Left ventricle myocardium inferior (tissue), 1 donor: ENCODE results near the gene DCPS. TPM values are rescaled to one million over a fixed set of nuclear protein-coding genes. Genes with fewer than 3 reads are reported as not detected.
"Not testable (repeated sequence)": the region's sequence is repeated elsewhere in the genome, so short reads cannot be mapped to it uniquely, and the experiment has no call there.

Experiments
- DNase-seq: peaks from one replicate; pipeline ENCODE4 v3.0.0-alpha.2; 2020
- H3K27ac ChIP-seq: fragments of 200-600 bp; replicated peaks from 2 replicates; pipeline ENCODE4 v1.8.0; 2021
- H3K27me3 ChIP-seq: fragments of 200-600 bp; 2 replicates; pipeline ENCODE4 v1.8.0; 2021; ENCODE audit warnings: low read depth
- H3K36me3 ChIP-seq: fragments of 200-600 bp; 2 replicates; pipeline ENCODE4 v1.8.0; 2021
- H3K4me1 ChIP-seq: fragments of 200-600 bp; 2 replicates; pipeline ENCODE4 v1.8.0; 2021
- H3K4me3 ChIP-seq: fragments of 200-600 bp; 2 replicates; pipeline ENCODE4 v1.8.0; 2021; ENCODE audit warnings: mild to moderate bottlenecking, moderate library complexity
- H3K9me3 ChIP-seq: fragments of 200-600 bp; replicated peaks from 2 replicates; pipeline ENCODE4 v1.8.0; 2021
- CTCF ChIP-seq: fragments of 200-600 bp; IDR thresholded peaks from 2 replicates; pipeline ENCODE4 v1.8.0; 2021; ENCODE audit warnings: antibody characterized with exemption, mild to moderate bottlenecking, borderline replicate concordance
- intact Hi-C: fragments of 100-400 bp; cut with micrococcal nuclease; formaldehyde crosslinking; loops from one replicate; pipeline ENCODE4 v1.11.0; 2022
- total RNA-seq: library from RNA; stranded (reverse); fragmentation: NEBNext Ultra II Directional; extraction: Animal tissue kit (Norgen Biotek cat#: 25700); gene quantifications from one replicate; pipeline ENCODE4 v1.2.1, GENCODE V29; 2021
- donor health status: DM: no; HTN: yes; CAD: no; lungs with severe emphysema.

The DCPS gene
- total RNA-seq, 1 donor from 2014 or later: 12.1 TPM

DNA sequence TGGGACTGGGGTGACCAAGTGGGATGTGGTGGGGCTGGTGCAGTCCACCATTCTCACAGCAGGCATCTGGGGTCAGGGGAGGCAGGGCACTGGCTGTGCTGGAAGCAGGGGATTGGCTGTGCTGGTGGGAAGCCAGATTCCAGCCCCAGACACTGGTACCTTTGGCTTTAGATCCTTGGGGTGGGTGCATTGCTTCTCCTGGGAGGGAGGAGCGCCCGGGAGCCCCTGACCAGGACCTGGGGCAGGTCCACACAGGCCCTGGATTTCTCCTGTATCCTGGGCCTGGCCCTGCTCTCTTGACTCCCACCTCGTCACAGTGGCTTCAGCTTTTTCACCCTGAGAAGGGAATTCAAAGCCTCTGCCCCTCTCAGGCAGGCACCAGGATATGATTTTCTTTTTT is 90.2 kb downstream of the DCPS start:
- no peaks in the 10 kb centered on the region for H3K36me3 ChIP-seq
- H3K4me1 ChIP-seq: peaks cover 67% of the 10 kb centered on the region
- H3K27ac ChIP-seq: peak overlapping the region; percentile 90
- no peaks in the 10 kb centered on the region for H3K27me3 ChIP-seq
- no peak for TF ChIP-seq CTCF
- intact Hi-C loops: no loop called here
- H3K9me3 ChIP-seq: no peaks in the 10 kb centered on the region
- no peak for DNase-seq
- no peak overlapping the region for H3K4me3 ChIP-seq

- Histone ChIP-seq H3K4me1 (peaks cover 67% of the 10 kb centered on the region), H3K27ac (peak overlapping the region; percentile 90)
- H3K9me3 ChIP-seq, H3K27me3 ChIP-seq, H3K4me3 ChIP-seq, H3K36me3 ChIP-seq, intact Hi-C loops: not testable (repeated sequence)
- peak; percentile 55 for DNase-seq
Observed at GRCh38 chr11:126394634-126395072, 90.8 kb downstream of the DCPS start.

Other genes starting within 250 kb of the DCPS start
- 9.9 TPM for gene CDON, start 241.2 kb upstream of the DCPS start, total RNA-seq
- 37.6 TPM for gene RPUSD4, start 92.4 kb upstream of the DCPS start, total RNA-seq
- gene FAM118B, start 92.3 kb upstream of the DCPS start, total RNA-seq: 26.7 TPM
- 64.2 TPM for gene SRPRA, start 35.2 kb upstream of the DCPS start, total RNA-seq
- gene FOXRED1, start 34.9 kb upstream of the DCPS start, total RNA-seq: 27.7 TPM
- 6.0 TPM for gene TIRAP, start 21.0 kb upstream of the DCPS start, total RNA-seq
- gene ST3GAL4, start 51.6 kb downstream of the DCPS start, total RNA-seq: 61.7 TPM